Stimulated activated CD8-positive, alpha-beta memory T cell treated with anti-CD3 and anti-CD28 coated beads, Interleukin-2, amount 100 ng/mL, for 1 hour (primary cell): ENCODE measurements around the gene CLEC4A.
"Not testable (repeated sequence)": the region's sequence is repeated elsewhere in the genome, so short reads cannot be mapped to it uniquely, and the experiment has no call there.

Experiments
- DNase-seq, 2 donors: peaks; one replicate each; pipeline ENCODE4 v3.0.0-alpha.2; 2020; ENCODE audit warnings: low read depth in 2 of 2

The CLEC4A gene

GRCh38 chr12:8123124-8123912, at the start of gene CLEC4A:
CLEC4A (plus strand) TSS chr12:8123617; CDS start chr12:8123879, 262 bp downstream.
- DNase-seq = no peak

- no peak for DNase-seq
Observed at GRCh38 chr12:8075935-8076334, 47.5 kb upstream of the CLEC4A start.

GRCh38 chr12:8076366-8076765, 47.1 kb upstream of the CLEC4A start:
- no peak for DNase-seq

GRCh38 chr12:8077207-8077606, 46.2 kb upstream of the CLEC4A start:
- no peak for DNase-seq

- peak; percentile 14 to 40 for DNase-seq
Observed at GRCh38 chr12:8078398-8078797, 45.0 kb upstream of the CLEC4A start.

- no peak for DNase-seq
Observed at GRCh38 chr12:8078916-8079315, 44.5 kb upstream of the CLEC4A start.

GRCh38 chr12:8080120-8080519, 43.3 kb upstream of the CLEC4A start:
- DNase-seq = no peak

- DNase-seq = no peak
Observed at GRCh38 chr12:8081251-8081920, 42.0 kb upstream of the CLEC4A start.

GRCh38 chr12:8082808-8083100, 40.7 kb upstream of the CLEC4A start:
- no peak for DNase-seq

GRCh38 chr12:8084351-8084750, 39.1 kb upstream of the CLEC4A start:
- DNase-seq = not testable (repeated sequence)

- no peak for DNase-seq
Observed at GRCh38 chr12:8087666-8088065, 35.8 kb upstream of the CLEC4A start.

GRCh38 chr12:8088574-8088973, 34.8 kb upstream of the CLEC4A start:
- no peak for DNase-seq

GRCh38 chr12:8089277-8089676, 34.1 kb upstream of the CLEC4A start:
- DNase-seq = not testable (repeated sequence)

GRCh38 chr12:8089716-8090115, 33.7 kb upstream of the CLEC4A start:
- no peak for DNase-seq

- no peak for DNase-seq
Observed at GRCh38 chr12:8093291-8093690, 30.1 kb upstream of the CLEC4A start.

- DNase-seq = no peak
Observed at GRCh38 chr12:8096281-8096915, 27.0 kb upstream of the CLEC4A start.

GRCh38 chr12:8099235-8099634, 24.2 kb upstream of the CLEC4A start:
- DNase-seq = no peak

- peak; percentile 61 to 63 for DNase-seq
Observed at GRCh38 chr12:8108808-8109398, 14.5 kb upstream of the CLEC4A start.

- DNase-seq = not testable (repeated sequence)
Observed at GRCh38 chr12:8113117-8113516, 10.3 kb upstream of the CLEC4A start.

GRCh38 chr12:8120072-8120713, 3.2 kb upstream of the CLEC4A start:
- DNase-seq = no peak

GRCh38 chr12:8127138-8127537, 3.7 kb downstream of the CLEC4A start:
- no peak for DNase-seq
